DND-41 (cell line): Measurements from ENCODE around the gene ANKS1B.

Experiments
- CTCF ChIP-seq: IDR thresholded peaks from 2 replicates; pipeline ENCODE4 v1.5.1; 2012; ENCODE audit warnings: borderline replicate concordance, low read length, moderate library complexity, mild to moderate bottlenecking; ENCODE audit not compliant: poor library complexity, severe bottlenecking; ENCODE audit errors: extremely low read depth
- EZH2 ChIP-seq: IDR thresholded peaks from 3 replicates; pipeline ENCODE4 v1.6.1; 2012; ENCODE audit warnings: borderline replicate concordance, low read depth, mild to moderate bottlenecking, moderate library complexity, low read length, inconsistent platforms; ENCODE audit not compliant: severe bottlenecking

DNA sequence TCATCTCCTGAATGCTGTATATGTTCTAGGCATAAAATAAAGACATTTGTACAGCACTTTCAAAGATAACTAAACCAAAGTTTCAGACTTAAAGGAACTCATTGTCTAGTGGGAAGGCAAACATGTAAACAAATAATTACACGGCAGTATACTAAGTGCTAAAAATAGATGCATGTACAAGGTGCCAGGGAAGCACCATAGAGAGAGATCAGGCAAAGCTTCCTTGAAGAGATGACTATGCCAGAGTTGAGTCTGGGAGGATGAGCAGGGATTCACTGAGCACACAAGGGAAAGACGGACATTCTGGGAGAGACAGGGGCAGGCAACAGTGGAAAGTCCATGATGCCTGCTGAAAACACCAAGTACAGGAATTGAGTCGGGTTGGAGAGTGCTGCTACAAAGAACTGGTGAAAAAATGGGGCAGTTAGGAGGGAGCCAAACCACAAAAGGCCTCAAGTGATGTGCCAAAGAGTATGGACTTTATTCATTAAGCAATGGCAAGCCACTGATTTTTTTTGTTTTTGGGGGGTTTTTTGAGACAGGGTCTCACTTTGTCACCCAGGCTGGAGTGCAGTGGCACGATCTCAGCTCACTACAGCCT is 26.8 kb downstream of the ANKS1B start:
- TF ChIP-seq CTCF (no peak), EZH2 (no peak)
